NCI-H82 treated with DMSO at 0.1 percent for 48 hours (cell line): Measurements from ENCODE around the gene DNMT3A.

Source experiments
- DNase-seq: peaks from one replicate; lab custom pipeline; 2025; ENCODE audit not compliant: unreplicated experiment; lab: John Stamatoyannopoulos, UW

DNMT3A gene

GRCh38 chr2:25307949-25308557, 33.7 kb downstream of the DNMT3A start:
- no peak for DNase-seq

GRCh38 chr2:25306777-25307368, 34.9 kb downstream of the DNMT3A start:
- no peak for DNase-seq

GRCh38 chr2:25305775-25306174, 36.0 kb downstream of the DNMT3A start:
- peak; percentile 68 for DNase-seq

GRCh38 chr2:25304826-25305596, 36.7 kb downstream of the DNMT3A start:
- DNase-seq: no peak

- DNase-seq: peak; percentile 46
Measured at GRCh38 chr2:25304321-25304720, 37.4 kb downstream of the DNMT3A start.

GRCh38 chr2:25303633-25304236, 38.0 kb downstream of the DNMT3A start:
- DNase-seq: peak; percentile 44

- no peak for DNase-seq
Measured at GRCh38 chr2:25302758-25303375, 38.9 kb downstream of the DNMT3A start.

- DNase-seq: no peak
Measured at GRCh38 chr2:25301453-25302352, 40.0 kb downstream of the DNMT3A start.

GRCh38 chr2:25300001-25300400, 41.7 kb downstream of the DNMT3A start:
- DNase-seq: no peak

GRCh38 chr2:25298776-25299431, 42.8 kb downstream of the DNMT3A start:
- DNase-seq: no peak

- no peak for DNase-seq
Measured at GRCh38 chr2:25297738-25298137, 44.0 kb downstream of the DNMT3A start.

- DNase-seq: no peak
Measured at GRCh38 chr2:25295621-25296020, 46.1 kb downstream of the DNMT3A start.

GRCh38 chr2:25294573-25295462, 46.9 kb downstream of the DNMT3A start:
- no peak for DNase-seq

- no peak for DNase-seq
Measured at GRCh38 chr2:25293958-25294562, 47.7 kb downstream of the DNMT3A start.

- no peak for DNase-seq
Measured at GRCh38 chr2:25293145-25293544, 48.6 kb downstream of the DNMT3A start.

GRCh38 chr2:25292408-25292807, 49.3 kb downstream of the DNMT3A start:
- peak; percentile 45 for DNase-seq

- no peak for DNase-seq
Measured at GRCh38 chr2:25290811-25291495, 50.8 kb downstream of the DNMT3A start.
